Colon (tissue), 2 donors: Measurements from ENCODE around the gene TBX4.
"Not testable (repeated sequence)": the region's sequence is repeated elsewhere in the genome, so short reads cannot be mapped to it uniquely, and the experiment has no call there.

Experiments
- FAIRE-seq: peaks from 2 replicates; lab custom pipeline; 2012; peaks lifted over from hg19 to GRCh38; lab: Jason Lieb, UNC
- donor health status: control.
- donor health status: control.

The TBX4 gene

DNA sequence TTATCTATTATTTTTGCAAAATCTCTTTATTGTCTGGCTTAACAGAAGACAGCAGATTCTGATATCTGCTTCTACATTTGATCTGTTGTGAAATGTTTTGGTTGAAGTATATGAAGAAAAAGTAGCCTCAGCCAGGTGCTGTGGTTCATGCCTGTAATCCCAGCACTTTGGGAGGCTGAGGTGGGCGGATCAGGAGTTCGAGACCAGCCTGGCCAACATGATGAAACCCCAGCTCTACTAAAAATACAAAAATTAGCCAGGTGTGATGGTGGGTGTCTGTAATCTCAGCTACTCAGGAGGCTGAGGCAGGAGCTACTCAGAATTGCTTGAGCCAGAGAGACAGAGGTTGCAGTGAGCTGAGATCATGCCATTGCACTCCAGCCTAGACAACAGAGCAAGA, 75.2 kb downstream of the TBX4 start:
- not testable (repeated sequence) for FAIRE-seq

DNA sequence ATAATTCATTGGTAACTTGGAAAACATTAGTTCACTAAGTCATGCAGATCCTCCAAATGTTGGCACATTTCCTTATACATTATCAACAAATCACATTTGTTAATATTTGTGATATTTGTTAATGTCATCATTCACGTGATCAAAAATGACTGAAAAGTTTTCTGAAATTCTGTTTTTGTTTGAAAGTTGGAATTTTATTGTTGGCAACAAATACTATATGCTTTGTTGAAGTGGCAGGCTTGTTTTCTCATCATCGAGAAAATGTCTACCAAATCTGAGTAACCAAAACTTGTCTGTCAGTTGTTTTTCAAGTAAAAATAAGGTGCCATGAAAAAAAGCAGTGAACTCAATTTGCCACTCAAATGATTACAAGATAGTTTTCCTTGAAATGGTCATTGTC, 75.9 kb downstream of the TBX4 start:
- FAIRE-seq: no peak

DNA sequence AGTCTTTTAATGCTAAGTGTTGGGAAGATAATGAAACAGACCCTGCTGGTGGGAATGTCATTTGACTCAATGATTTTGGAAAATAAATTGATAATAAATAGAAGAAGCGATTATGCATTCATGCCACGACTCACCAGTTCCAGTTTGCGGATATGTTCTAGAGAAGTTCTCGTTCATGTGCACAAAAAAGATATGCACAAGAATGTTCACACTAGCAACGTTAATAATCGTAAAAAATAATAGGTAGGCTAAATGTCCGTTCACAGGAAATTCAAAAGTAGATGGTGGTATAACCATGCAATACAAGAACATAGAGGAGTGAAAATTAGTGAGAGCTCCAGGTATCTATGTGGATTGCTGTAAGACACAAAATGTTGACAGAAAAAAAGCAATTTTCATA, 79.0 kb downstream of the TBX4 start:
- no peak for FAIRE-seq

DNA sequence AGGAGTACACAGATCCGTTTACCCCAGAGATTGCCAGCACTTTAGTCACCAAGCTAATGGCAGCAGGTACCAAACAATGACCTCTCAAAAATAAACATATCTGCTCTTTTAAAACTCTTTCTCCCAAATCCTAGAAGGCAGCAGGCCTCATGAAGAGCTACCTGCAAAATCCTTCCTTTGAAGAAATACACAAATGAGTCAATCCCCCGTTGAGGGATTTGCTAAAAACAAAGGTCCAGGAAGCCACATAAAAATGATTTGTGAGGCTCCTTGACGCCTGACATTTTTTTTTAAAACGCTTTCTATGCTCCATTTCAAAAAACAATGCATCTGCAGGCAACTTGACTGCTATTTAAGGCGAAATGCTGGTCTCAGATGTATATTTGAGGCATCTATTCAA, 80.6 kb downstream of the TBX4 start:
- FAIRE-seq: no peak

DNA sequence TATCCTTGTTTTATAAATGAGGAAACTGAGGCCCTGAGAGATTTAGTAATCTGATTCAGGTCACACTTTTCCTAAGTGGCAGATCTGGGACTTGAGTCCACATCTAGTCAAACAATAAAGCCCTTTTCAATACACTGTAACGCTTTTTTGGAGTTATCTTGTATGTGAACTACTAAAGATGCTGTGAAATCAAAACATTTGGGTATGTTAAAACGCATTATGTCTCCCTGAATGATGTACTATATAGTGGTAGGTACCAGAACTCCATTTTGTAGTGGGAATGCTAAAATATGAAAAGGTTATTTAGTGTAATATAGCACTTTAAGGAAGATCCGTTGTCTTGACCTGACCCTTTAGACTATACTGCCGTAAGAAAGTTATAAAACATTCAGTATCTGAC, 81.6 kb downstream of the TBX4 start:
- FAIRE-seq: no peak

DNA sequence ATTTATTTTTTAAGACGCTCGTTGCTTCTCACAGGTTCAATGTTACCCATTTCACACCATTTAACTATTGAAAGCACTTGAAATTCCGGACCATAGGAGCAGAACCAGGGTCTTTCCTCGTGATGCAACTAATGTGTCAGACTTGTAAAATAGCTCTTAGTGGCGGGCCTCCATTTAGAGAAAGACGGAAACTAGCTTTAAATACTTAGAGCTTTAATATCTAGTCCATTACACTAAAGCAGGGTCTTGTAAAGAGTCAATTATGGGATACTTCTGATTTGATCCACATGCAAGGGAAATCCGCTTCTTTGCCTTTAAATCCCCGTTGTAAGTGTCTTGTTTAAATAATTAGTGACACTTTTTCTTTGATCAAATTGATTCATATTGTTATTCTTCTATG, 82.2 kb downstream of the TBX4 start:
- FAIRE-seq: no peak
